ENCODE data around the gene NDUFB5. TPM values are rescaled to one million over a fixed set of nuclear protein-coding genes. Genes with fewer than 3 reads are reported as not detected.

NDUFB5 gene
- polyA plus RNA-seq, 1 donor (not counting 4 experiments of a cell fraction or from before 2014, with no cell fraction given), result 70.6 TPM

- Histone ChIP-seq H3K4me2 (ENCODE audit: control insufficient read depth, extremely low read depth, insufficient read depth, low read depth, low read length) (peak overlapping the region; percentile 75), H4K20me1 (ENCODE audit: control insufficient read depth, extremely low read depth, insufficient read depth, low read length) (no peaks in the 10 kb centered on the region), H2AFZ (ENCODE audit: control insufficient read depth, low read length) (peak overlapping the region; percentile 68), H3K9me3 (ENCODE audit: control insufficient read depth, low read depth, low read length) (no peaks in the 10 kb centered on the region), H3K4me1 (ENCODE audit: control insufficient read depth, extremely low read depth, insufficient read depth, low read length) (peaks cover 11% of the 10 kb centered on the region), H3K4me3 (ENCODE audit: control insufficient read depth in 2 of 3, extremely low read depth in 1 of 3, insufficient read depth in 2 of 3, low read depth in 1 of 3, low read length in 3 of 3) (peak overlapping the region; percentile 64 to 80 (median 76)), H3K79me2 (ENCODE audit: control insufficient read depth, insufficient read depth, low read length) (peaks cover 13% of the 10 kb centered on the region), H3K36me3 (ENCODE audit: control insufficient read depth in 2 of 2, extremely low read depth in 1 of 2, insufficient read depth in 2 of 2, low read length in 2 of 2) (no peaks in the 10 kb centered on the region), H3K9ac (ENCODE audit: control insufficient read depth, extremely low read depth, insufficient read depth, low read length) (peak overlapping the region; percentile 81), H3K27ac (ENCODE audit: control insufficient read depth, insufficient read depth, low read length) (no peak overlapping the region), H3K27me3 (ENCODE audit: control insufficient read depth, extremely low read depth, insufficient read depth, low read length) (no peaks in the 10 kb centered on the region), H3K9me1 (ENCODE audit: control insufficient read depth, extremely low read depth, insufficient read depth, low read length) (no peaks in the 10 kb centered on the region)
- dilution Hi-C loops (cut with MboI; ENCODE audit: extremely low pct_ligation_motif_present, low sequenced_read_pairs), result no loop called here
- no peak for DNase-seq (ENCODE audit: low read depth, low spot score)
- no peak for TF ChIP-seq EZH2 (IDR thresholded peaks at IDR 0.05; ENCODE audit: low read length)
- no peak for TF ChIP-seq CTCF (optimal IDR thresholded peaks at IDR 0.05 in 1 of 3, IDR thresholded peaks at IDR 0.05 in 1 of 3, conservative IDR thresholded peaks at IDR 0.05 in 1 of 3; ENCODE audit: extremely low read depth in 1 of 3, insufficient read depth in 2 of 3, low read length in 3 of 3)
- no peak for FAIRE-seq
These were observed 47.3 kb downstream of the NDUFB5 start for GRCh38 chr3:179651687-179652446.

- dilution Hi-C loops (cut with MboI; ENCODE audit: extremely low pct_ligation_motif_present, low sequenced_read_pairs), result no loop called here
- FAIRE-seq (no peak), DNase-seq (ENCODE audit: low read depth, low spot score) (no peak)
- peak in 1 of 3 experiments; percentile 19 for TF ChIP-seq CTCF (optimal IDR thresholded peaks at IDR 0.05 in 1 of 3, IDR thresholded peaks at IDR 0.05 in 1 of 3, conservative IDR thresholded peaks at IDR 0.05 in 1 of 3; ENCODE audit: extremely low read depth in 1 of 3, insufficient read depth in 2 of 3, low read length in 3 of 3)
- no peak for TF ChIP-seq EZH2 (IDR thresholded peaks at IDR 0.05; ENCODE audit: low read length)
- Histone ChIP-seq H3K4me3 (ENCODE audit: control insufficient read depth in 2 of 3, extremely low read depth in 1 of 3, insufficient read depth in 2 of 3, low read depth in 1 of 3, low read length in 3 of 3) (peak within 1 kb of the TSS; percentile 80 to 90 (median 83)), H3K4me1 (ENCODE audit: control insufficient read depth, extremely low read depth, insufficient read depth, low read length) (peaks cover 11% of the 10 kb centered on the region), H4K20me1 (ENCODE audit: control insufficient read depth, extremely low read depth, insufficient read depth, low read length) (no peaks in the 10 kb centered on the region), H3K9me3 (ENCODE audit: control insufficient read depth, low read depth, low read length) (no peaks in the 10 kb centered on the region), H3K27ac (ENCODE audit: control insufficient read depth, insufficient read depth, low read length) (peak within 1 kb of the TSS; percentile 64), H3K9ac (ENCODE audit: control insufficient read depth, extremely low read depth, insufficient read depth, low read length) (peak within 1 kb of the TSS; percentile 81), H3K79me2 (ENCODE audit: control insufficient read depth, insufficient read depth, low read length) (peaks cover 14% of the 10 kb centered on the region), H2AFZ (ENCODE audit: control insufficient read depth, low read length) (peak within 1 kb of the TSS; percentile 97), H3K36me3 (ENCODE audit: control insufficient read depth in 2 of 2, extremely low read depth in 1 of 2, insufficient read depth in 2 of 2, low read length in 2 of 2) (no peaks in the 10 kb centered on the region), H3K9me1 (ENCODE audit: control insufficient read depth, extremely low read depth, insufficient read depth, low read length) (no peaks in the 10 kb centered on the region), H3K27me3 (ENCODE audit: control insufficient read depth, extremely low read depth, insufficient read depth, low read length) (no peaks in the 10 kb centered on the region), H3K4me2 (ENCODE audit: control insufficient read depth, extremely low read depth, insufficient read depth, low read depth, low read length) (peak within 1 kb of the TSS; percentile 88)
These were observed 48.0 kb downstream of the NDUFB5 start, which contains the start of gene USP13 for GRCh38 chr3:179652447-179653095. TSS of gene USP13 (plus strand) at chr3:179653040. CDS start at chr3:179653226, 186 bp downstream.

Measured in keratinocyte (primary cell).